H9 (cell line): Measurements from ENCODE around the gene ARFGEF3. TPM values are rescaled to one million over a fixed set of nuclear protein-coding genes. Genes with fewer than 3 reads are reported as not detected.

Experiments
- DNase-seq: peaks from one replicate; pipeline ENCODE4 v3.0.0-alpha.2; 2017
- H2AFZ ChIP-seq: one replicate; pipeline ENCODE4 v1.6.1; 2013; ENCODE audit warnings: mild to moderate bottlenecking, low read length, control low read depth, moderate library complexity
- H2AK5ac ChIP-seq: 2 replicates; pipeline ENCODE4 v1.6.1; 2013; ENCODE audit warnings: low read length, control low read depth, mixed read lengths; ENCODE audit not compliant: insufficient read length
- H2BK120ac ChIP-seq: one replicate; pipeline ENCODE4 v1.6.1; 2013; ENCODE audit warnings: low read depth, mild to moderate bottlenecking, low read length, control low read depth, inconsistent platforms; ENCODE audit not compliant: poor library complexity, severe bottlenecking
- H2BK12ac ChIP-seq: 2 replicates; pipeline ENCODE4 v1.6.1; 2013; ENCODE audit warnings: low read length, control low read depth, mixed read lengths, low read depth; ENCODE audit not compliant: insufficient read length
- H2BK15ac ChIP-seq: 2 replicates; pipeline ENCODE4 v1.6.1; 2013; ENCODE audit warnings: low read depth, low read length, control low read depth
- H2BK20ac ChIP-seq: one replicate; pipeline ENCODE4 v1.6.1; 2013; ENCODE audit warnings: low read depth, mild to moderate bottlenecking, low read length, control low read depth, inconsistent platforms; ENCODE audit not compliant: poor library complexity, severe bottlenecking
- H2BK5ac ChIP-seq: 2 replicates; pipeline ENCODE4 v1.6.1; 2013; ENCODE audit warnings: low read length, control low read depth, mixed read lengths; ENCODE audit not compliant: insufficient read length
- H3K14ac ChIP-seq: 2 replicates; pipeline ENCODE4 v1.6.1; 2013; ENCODE audit warnings: low read length, control low read depth; ENCODE audit not compliant: insufficient read depth
- H3K18ac ChIP-seq: 2 replicates; pipeline ENCODE4 v1.6.1; 2013; ENCODE audit warnings: low read depth, mild to moderate bottlenecking, mixed read lengths, low read length, control low read depth; ENCODE audit not compliant: insufficient read length
- H3K23ac ChIP-seq: 2 replicates; pipeline ENCODE4 v1.6.1; 2013; ENCODE audit warnings: low read length, control low read depth, mixed read lengths, low read depth; ENCODE audit not compliant: insufficient read length
- H3K23me2 ChIP-seq: 2 replicates; pipeline ENCODE4 v1.6.1; 2013; ENCODE audit warnings: low read depth, mild to moderate bottlenecking, mixed read lengths, low read length, control low read depth; ENCODE audit not compliant: insufficient read length, poor library complexity, severe bottlenecking
- H3K27ac ChIP-seq: 2 replicates; pipeline ENCODE4 v1.5.1; 2013; ENCODE audit warnings: low read length, control low read depth, mixed read lengths, low read depth; ENCODE audit not compliant: insufficient read length
- H3K27me3 ChIP-seq: 2 replicates; pipeline ENCODE4 v1.6.1; 2013; ENCODE audit warnings: low read length, control low read depth, inconsistent platforms; ENCODE audit not compliant: insufficient read depth
- H3K4ac ChIP-seq: 2 replicates; pipeline ENCODE4 v1.6.1; 2013; ENCODE audit warnings: low read depth, mild to moderate bottlenecking, control low read depth, inconsistent platforms, low read length, moderate library complexity
- H3K4me1 ChIP-seq: 2 replicates; pipeline ENCODE4 v1.6.1; 2013; ENCODE audit warnings: low read length, control low read depth, inconsistent platforms; ENCODE audit not compliant: insufficient read depth
- H3K4me2 ChIP-seq: 2 replicates; pipeline ENCODE4 v1.6.1; 2013; ENCODE audit warnings: low read length, control low read depth, mixed read lengths; ENCODE audit not compliant: insufficient read length, insufficient read depth
- H3K56ac ChIP-seq: 2 replicates; pipeline ENCODE4 v1.6.1; 2013; ENCODE audit warnings: low read depth, mild to moderate bottlenecking, mixed read lengths, low read length, control low read depth; ENCODE audit not compliant: insufficient read length
- H3K79me1 ChIP-seq: 2 replicates; pipeline ENCODE4 v1.6.1; 2013; ENCODE audit warnings: low read depth, mild to moderate bottlenecking, moderate library complexity, low read length, control low read depth, inconsistent platforms; ENCODE audit not compliant: insufficient read depth, poor library complexity, severe bottlenecking
- H3K79me2 ChIP-seq: 2 replicates; pipeline ENCODE4 v1.6.1; 2013; ENCODE audit warnings: low read length, control low read depth, inconsistent platforms; ENCODE audit not compliant: insufficient read depth
- H3K9ac ChIP-seq: 2 replicates; pipeline ENCODE4 v1.6.1; 2013; ENCODE audit warnings: low read length, control low read depth, mixed read lengths; ENCODE audit not compliant: insufficient read length; ENCODE audit errors: extremely low read depth
- H3K9me3 ChIP-seq: one replicate; pipeline ENCODE4 v1.6.1; 2013; ENCODE audit warnings: low read depth, low read length, inconsistent platforms; ENCODE audit not compliant: control insufficient read depth
- H3T11ph ChIP-seq: one replicate; pipeline ENCODE4 v1.6.1; 2013; ENCODE audit warnings: mild to moderate bottlenecking, low read length, control low read depth, inconsistent platforms
- H4K20me1 ChIP-seq: one replicate; pipeline ENCODE4 v1.6.1; 2013; ENCODE audit not compliant: control insufficient read depth, insufficient read length, insufficient read depth
- H4K5ac ChIP-seq: 2 replicates; pipeline ENCODE4 v1.6.1; 2013; ENCODE audit warnings: low read depth, mild to moderate bottlenecking, mixed read lengths, low read length, control low read depth; ENCODE audit not compliant: insufficient read length
- H4K8ac ChIP-seq: replicated peaks from 2 replicates; pipeline ENCODE4 v1.6.1; 2013; ENCODE audit warnings: low read length, control low read depth, mixed read lengths, low read depth; ENCODE audit not compliant: insufficient read length
- H4K91ac ChIP-seq: 2 replicates; pipeline ENCODE4 v1.6.1; 2013; ENCODE audit warnings: low read depth, mild to moderate bottlenecking, moderate library complexity, mixed read lengths, low read length, control low read depth; ENCODE audit not compliant: insufficient read length
- H3K27ac Mint-ChIP-seq, 3 experiments: 2 replicates in 2 of 3; 3 replicates in 1 of 3; pipeline ENCODE4 v1.8.0; 2020 to 2021; ENCODE audit warnings: mixed read lengths in 3 of 3, mild to moderate bottlenecking in 1 of 3, moderate library complexity in 1 of 3
- H3K27me3 Mint-ChIP-seq: 2 replicates; pipeline ENCODE4 v1.8.0; 2021; ENCODE audit warnings: low read depth, mild to moderate bottlenecking, moderate library complexity, mixed read lengths
- H3K36me3 Mint-ChIP-seq, 3 experiments: 2 replicates in 2 of 3; 3 replicates in 1 of 3; pipeline ENCODE4 v1.8.0; 2020 to 2021; ENCODE audit warnings: low read depth in 3 of 3, mixed read lengths in 3 of 3; ENCODE audit not compliant: insufficient read depth in 1 of 3
- H3K4me1 Mint-ChIP-seq, 2 experiments: 2 replicates each; pipeline ENCODE4 v1.8.0; 2020; ENCODE audit warnings: mixed read lengths in 2 of 2
- H3K4me3 Mint-ChIP-seq, 2 experiments: 2 replicates in 1 of 2; 3 replicates in 1 of 2; pipeline ENCODE4 v1.8.0; 2020 to 2021; ENCODE audit warnings: mild to moderate bottlenecking in 2 of 2, mixed read lengths in 2 of 2, moderate library complexity in 1 of 2
- H3K9me3 Mint-ChIP-seq, 2 experiments: 2 replicates in 1 of 2; 3 replicates in 1 of 2; pipeline ENCODE4 v1.8.0; 2020; ENCODE audit warnings: mild to moderate bottlenecking in 2 of 2, mixed read lengths in 2 of 2, moderate library complexity in 1 of 2
- WGBS: extraction: QIAGEN DNeasy Blood & Tissue Kit; methylation state at CpG from one replicate; pipeline ENCODE4 v1.1.7; 2013; ENCODE audit warnings: missing lambda C conversion rate, low lambda C conversion rate, mixed read lengths; ENCODE audit not compliant: insufficient read length; ENCODE audit errors: extremely low coverage; 5-methylcytosine and 5-hydroxymethylcytosine counted together
- total RNA-seq: library from RNA; stranded (reverse); gene quantifications from 2 replicates; pipeline ENCODE4 v1.2.1, GENCODE V29; 2021
- TF ChIP-seq, protein P1 (sequence below): fragments of 200-600 bp; sonication (generic); conservative IDR thresholded peaks from 3 replicates; pipeline ENCODE4 v1.8.0; 2021; ENCODE audit warnings: antibody characterized with exemption, mild to moderate bottlenecking

ARFGEF3 gene
- total RNA-seq, 1 experiment from 2014 or later: 13.7 TPM

DNA sequence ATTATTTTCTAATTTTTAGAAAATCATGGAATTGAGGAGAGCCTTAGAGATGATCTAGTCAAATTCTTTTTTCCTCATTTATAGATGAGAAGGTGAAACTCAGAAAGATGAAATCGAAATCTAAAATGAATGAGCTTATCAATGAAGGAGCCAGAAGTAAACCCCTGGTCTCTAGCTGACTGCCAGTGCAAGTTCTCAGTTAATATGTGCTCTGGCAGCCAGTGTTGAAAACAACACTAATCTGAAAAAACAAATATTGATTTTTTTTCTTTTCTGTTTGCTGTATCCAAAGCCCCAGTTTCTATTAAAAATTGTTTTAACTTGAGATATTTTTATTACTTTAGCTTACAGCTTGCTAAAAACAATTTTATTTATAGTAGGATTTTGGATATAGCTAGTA, 78.0 kb downstream of the ARFGEF3 start:
- Histone ChIP-seq H3K18ac (no peak overlapping the region), H3K27ac (no peak overlapping the region), H3K4me2 (no peak overlapping the region), H3K23me2 (no peaks in the 10 kb centered on the region), H3K27me3 (no peaks in the 10 kb centered on the region; the same call in 1 of the 2 replicates), H2BK120ac (no peak overlapping the region), H4K8ac (no peak overlapping the region), H2AFZ (no peak overlapping the region), H3K9me3 (no peaks in the 10 kb centered on the region), H3K14ac (no peak overlapping the region), H3K56ac (no peak overlapping the region), H2BK5ac (no peak overlapping the region), H3K4ac (no peak overlapping the region), H3K79me2 (no peaks in the 10 kb centered on the region), H4K20me1 (no peaks in the 10 kb centered on the region), H2BK20ac (no peak overlapping the region), H2BK15ac (no peak overlapping the region), H3T11ph (no peak overlapping the region), H3K9ac (no peak overlapping the region), H2AK5ac (no peak overlapping the region), H4K5ac (no peak overlapping the region), H2BK12ac (no peak overlapping the region), H3K23ac (no peak overlapping the region), H4K91ac (no peak overlapping the region), H3K4me1 (peaks cover 5% of the 10 kb centered on the region; the same call in 1 of the 2 replicates), H3K79me1 (no peaks in the 10 kb centered on the region)
- no peak overlapping the region for H3K4me3 Mint-ChIP-seq
- no peak overlapping the region for H3K27ac Mint-ChIP-seq
- H3K27me3 Mint-ChIP-seq: no peaks in the 10 kb centered on the region
- no peaks in the 10 kb centered on the region for H3K9me3 Mint-ChIP-seq
- peaks cover 11 to 15% of the 10 kb centered on the region in 2 experiments for H3K4me1 Mint-ChIP-seq
- no CpG with 5 or more reads among the region's 1 CpG for WGBS
- no peaks in the 10 kb centered on the region for H3K36me3 Mint-ChIP-seq
- TF ChIP-seq, protein P1, sequence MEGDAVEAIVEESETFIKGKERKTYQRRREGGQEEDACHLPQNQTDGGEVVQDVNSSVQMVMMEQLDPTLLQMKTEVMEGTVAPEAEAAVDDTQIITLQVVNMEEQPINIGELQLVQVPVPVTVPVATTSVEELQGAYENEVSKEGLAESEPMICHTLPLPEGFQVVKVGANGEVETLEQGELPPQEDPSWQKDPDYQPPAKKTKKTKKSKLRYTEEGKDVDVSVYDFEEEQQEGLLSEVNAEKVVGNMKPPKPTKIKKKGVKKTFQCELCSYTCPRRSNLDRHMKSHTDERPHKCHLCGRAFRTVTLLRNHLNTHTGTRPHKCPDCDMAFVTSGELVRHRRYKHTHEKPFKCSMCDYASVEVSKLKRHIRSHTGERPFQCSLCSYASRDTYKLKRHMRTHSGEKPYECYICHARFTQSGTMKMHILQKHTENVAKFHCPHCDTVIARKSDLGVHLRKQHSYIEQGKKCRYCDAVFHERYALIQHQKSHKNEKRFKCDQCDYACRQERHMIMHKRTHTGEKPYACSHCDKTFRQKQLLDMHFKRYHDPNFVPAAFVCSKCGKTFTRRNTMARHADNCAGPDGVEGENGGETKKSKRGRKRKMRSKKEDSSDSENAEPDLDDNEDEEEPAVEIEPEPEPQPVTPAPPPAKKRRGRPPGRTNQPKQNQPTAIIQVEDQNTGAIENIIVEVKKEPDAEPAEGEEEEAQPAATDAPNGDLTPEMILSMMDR: no peak
- DNase-seq: no peak
